GM23338 (cell line): ENCODE measurements around the gene FUT3. TPM values are rescaled to one million over a fixed set of nuclear protein-coding genes. Genes with fewer than 3 reads are reported as not detected.

Experiments used
- ATAC-seq: fragments of 200-7000 bp; cut with Tn5 transposase; 3 replicates; pipeline ENCODE4 v1.9.1; 2020
- DNase-seq: peaks from one replicate; pipeline ENCODE4 v3.0.0-alpha.2; 2015; ENCODE audit warnings: low spot score
- H2AFZ ChIP-seq: fragments of 200-600 bp; sonication (generic); 2 replicates; pipeline ENCODE4 v1.8.0; 2016; ENCODE audit warnings: antibody characterized with exemption, mild to moderate bottlenecking, moderate library complexity
- H3F3A ChIP-seq: fragments of 200-600 bp; sonication (generic); replicated peaks from 2 replicates; pipeline ENCODE4 v1.8.0; 2017; ENCODE audit warnings: antibody characterized with exemption, mixed run types, low read depth
- H3K27ac ChIP-seq: fragments of 200-600 bp; sonication (generic); 2 replicates; pipeline ENCODE4 v1.6.1; 2016; ENCODE audit warnings: low read depth
- H3K27me3 ChIP-seq: fragments of 200-600 bp; sonication (generic); 2 replicates; pipeline ENCODE4 v1.8.0; 2016; ENCODE audit warnings: mild to moderate bottlenecking, mixed run types, moderate library complexity; ENCODE audit not compliant: insufficient read depth
- H3K36me3 ChIP-seq: fragments of 200-600 bp; sonication (generic); 2 replicates; pipeline ENCODE4 v1.8.0; 2016; ENCODE audit warnings: mild to moderate bottlenecking; ENCODE audit not compliant: insufficient read depth
- H3K4me1 ChIP-seq: fragments of 200-600 bp; sonication (generic); 2 replicates; pipeline ENCODE4 v1.8.0; 2016; ENCODE audit warnings: mild to moderate bottlenecking, moderate library complexity; ENCODE audit not compliant: insufficient read depth
- H3K4me2 ChIP-seq: fragments of 200-600 bp; sonication (generic); 2 replicates; pipeline ENCODE4 v1.7.1; 2017; ENCODE audit warnings: mixed run types
- H3K4me3 ChIP-seq: fragments of 200-600 bp; sonication (generic); 2 replicates; pipeline ENCODE4 v1.6.1; 2016; ENCODE audit warnings: mixed run types
- H3K79me2 ChIP-seq: fragments of 200-600 bp; sonication (generic); replicated peaks from 2 replicates; pipeline ENCODE4 v1.8.0; 2017; ENCODE audit warnings: mild to moderate bottlenecking; ENCODE audit not compliant: insufficient read depth
- H3K9me2 ChIP-seq: fragments of 200-600 bp; sonication (generic); 2 replicates; pipeline ENCODE4 v1.8.0; 2017; ENCODE audit not compliant: insufficient read depth
- H4K20me1 ChIP-seq: fragments of 200-600 bp; sonication (generic); replicated peaks from 2 replicates; pipeline ENCODE4 v1.8.0; 2017; ENCODE audit warnings: mild to moderate bottlenecking; ENCODE audit not compliant: insufficient read depth
- H3K27ac Mint-ChIP-seq: 2 replicates; pipeline ENCODE4 v1.8.0; 2020; ENCODE audit warnings: inconsistent platforms, mild to moderate bottlenecking, moderate library complexity, mixed read lengths
- H3K27me3 Mint-ChIP-seq: 3 replicates; pipeline ENCODE4 v1.8.0; 2022; ENCODE audit warnings: low read depth, mild to moderate bottlenecking, moderate library complexity, mixed read lengths, inconsistent platforms; ENCODE audit not compliant: insufficient read depth, poor library complexity
- H3K36me3 Mint-ChIP-seq: 3 replicates; pipeline ENCODE4 v1.8.0; 2021; ENCODE audit warnings: low read depth, mild to moderate bottlenecking, inconsistent platforms, moderate library complexity, mixed read lengths
- H3K4me1 Mint-ChIP-seq: 3 replicates; pipeline ENCODE4 v1.8.0; 2020; ENCODE audit warnings: mild to moderate bottlenecking, inconsistent platforms, mixed read lengths
- H3K4me3 Mint-ChIP-seq: 3 replicates; pipeline ENCODE4 v1.8.0; 2021; ENCODE audit warnings: moderate library complexity, mild to moderate bottlenecking, inconsistent platforms, mixed read lengths
- H3K9me3 Mint-ChIP-seq: 3 replicates; pipeline ENCODE4 v1.8.0; 2020; ENCODE audit warnings: moderate library complexity, mild to moderate bottlenecking, inconsistent platforms, mixed read lengths
- CREB1 ChIP-seq: fragments of 250-450 bp; sonication (Bioruptor Pico); IDR thresholded peaks from 2 replicates; pipeline ENCODE4 v1.5.0; 2020; ENCODE audit warnings: low read depth, mild to moderate bottlenecking, moderate library complexity
- CTCF ChIP-seq, 2 experiments: fragments of 200-600 bp in 1 of 2; sonication (generic) in 1 of 2; conservative IDR thresholded peaks; 2 replicates each; pipeline versions ENCODE4 v1.5.1 to v1.6.1; 2016 to 2017; ENCODE audit warnings: antibody characterized with exemption in 2 of 2, low read depth in 2 of 2, mild to moderate bottlenecking in 2 of 2, moderate library complexity in 1 of 2
- JUNB ChIP-seq: IDR thresholded peaks from one replicate; pipeline ENCODE4 v1.6.1; 2016; ENCODE audit warnings: antibody characterized with exemption; ENCODE audit not compliant: unreplicated experiment
- NANOG ChIP-seq: IDR thresholded peaks from 2 replicates; pipeline ENCODE4 v1.6.1; 2016; ENCODE audit warnings: antibody characterized with exemption, borderline replicate concordance
- POLR2AphosphoS5 ChIP-seq: IDR thresholded peaks from 2 replicates; pipeline ENCODE4 v1.6.1; 2016; ENCODE audit warnings: antibody characterized with exemption, low read depth
- STAT1 ChIP-seq: IDR thresholded peaks from one replicate; pipeline ENCODE4 v1.6.1; 2016; ENCODE audit warnings: antibody characterized with exemption; ENCODE audit not compliant: unreplicated experiment
- ZNF114 ChIP-seq: fragments of 250-450 bp; sonication (Bioruptor Pico); IDR thresholded peaks from 2 replicates; pipeline ENCODE4 v1.5.0; 2020; ENCODE audit warnings: mild to moderate bottlenecking, moderate library complexity
- ZNF331 ChIP-seq: fragments of 250-450 bp; sonication (Bioruptor Pico); IDR thresholded peaks from 2 replicates; pipeline ENCODE4 v1.5.0; 2020; ENCODE audit warnings: low read depth, mild to moderate bottlenecking, moderate library complexity
- polyA plus RNA-seq: library from polyadenylated mRNA; unstranded; fragments of >200 nt; fragmentation: Nextera tagmentation; extraction: Ambion mirVana; gene quantifications from 2 replicates; pipeline ENCODE4 v1.2.1, GENCODE V29; 2016
- total RNA-seq: library from RNA; depleted of rRNA; stranded (reverse); fragments of >200 nt; shearing (Covaris generic); gene quantifications from 2 replicates; pipeline ENCODE4 v1.2.3, GENCODE V29; 2014
- TF ChIP-seq, protein P1 (sequence below): fragments of 250-450 bp; sonication (Bioruptor Pico); IDR thresholded peaks from 2 replicates; pipeline ENCODE4 v1.5.0; 2020; ENCODE audit warnings: mild to moderate bottlenecking, moderate library complexity
- TF ChIP-seq, protein P2 (sequence below): IDR thresholded peaks from one replicate; pipeline ENCODE4 v1.6.1; 2018; ENCODE audit warnings: antibody characterized with exemption; ENCODE audit not compliant: unreplicated experiment

FUT3 gene
- total and polyA plus RNA-seq, 2 experiments from 2014 or later, result 0.45 TPM; not detected in 1

DNA sequence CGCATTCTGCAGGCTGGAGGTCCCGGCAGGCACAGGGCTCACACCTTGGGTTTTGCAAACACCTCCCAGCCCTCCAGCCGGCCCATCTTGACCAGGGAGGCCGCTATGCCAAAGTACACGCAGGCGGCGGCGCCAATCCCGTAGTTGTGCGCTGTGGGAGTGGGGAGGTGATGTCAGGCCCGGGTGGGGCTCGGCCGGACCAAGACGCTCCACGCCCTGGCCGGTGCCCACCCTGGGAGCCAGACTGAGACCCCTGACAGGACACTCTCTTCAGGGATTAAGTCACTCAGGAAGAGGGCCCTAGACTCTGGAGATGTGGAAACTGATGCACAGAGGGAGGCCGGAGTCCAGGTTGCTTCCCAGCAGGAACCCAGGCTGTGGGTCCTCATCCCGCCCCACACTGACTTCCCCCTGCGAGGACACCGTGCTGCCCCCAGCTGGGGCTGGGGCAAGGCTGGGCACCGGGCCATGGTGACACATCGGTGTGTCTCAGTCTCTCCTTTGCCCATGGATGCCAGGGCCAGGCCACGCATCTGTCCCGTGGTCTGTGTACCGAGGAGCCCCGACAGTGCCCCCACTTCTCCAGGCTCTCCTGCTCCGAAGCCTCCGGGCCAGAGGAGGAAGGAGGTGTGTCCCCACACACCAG is 43.6 kb upstream of the FUT3 start:
- Histone ChIP-seq H3K27ac (no peak overlapping the region), H3K27me3 (no peaks in the 10 kb centered on the region), H3K9me2 (no peaks in the 10 kb centered on the region), H3F3A (no peaks in the 10 kb centered on the region), H3K4me3 (no peak overlapping the region), H3K36me3 (no peaks in the 10 kb centered on the region), H3K4me2 (no peak overlapping the region), H2AFZ (no peak overlapping the region), H4K20me1 (peaks cover 17% of the 10 kb centered on the region), H3K79me2 (peaks cover 6% of the 10 kb centered on the region), H3K4me1 (no peaks in the 10 kb centered on the region)
- Mint-ChIP-seq H3K4me1 (no peaks in the 10 kb centered on the region; the same call in 1 of the 3 replicates), H3K36me3 (peaks cover 8% of the 10 kb centered on the region), H3K4me3 (no peak overlapping the region), H3K27me3 (peaks cover 7% of the 10 kb centered on the region), H3K27ac (no peak overlapping the region), H3K9me3 (no peaks in the 10 kb centered on the region)
- TF ChIP-seq ZNF331 (CRISPR knock-in tag), result no peak
- no peak for TF ChIP-seq ZNF114 (CRISPR knock-in tag)
- no peak for TF ChIP-seq NANOG
- TF ChIP-seq JUNB, result no peak
- TF ChIP-seq, protein P1, sequence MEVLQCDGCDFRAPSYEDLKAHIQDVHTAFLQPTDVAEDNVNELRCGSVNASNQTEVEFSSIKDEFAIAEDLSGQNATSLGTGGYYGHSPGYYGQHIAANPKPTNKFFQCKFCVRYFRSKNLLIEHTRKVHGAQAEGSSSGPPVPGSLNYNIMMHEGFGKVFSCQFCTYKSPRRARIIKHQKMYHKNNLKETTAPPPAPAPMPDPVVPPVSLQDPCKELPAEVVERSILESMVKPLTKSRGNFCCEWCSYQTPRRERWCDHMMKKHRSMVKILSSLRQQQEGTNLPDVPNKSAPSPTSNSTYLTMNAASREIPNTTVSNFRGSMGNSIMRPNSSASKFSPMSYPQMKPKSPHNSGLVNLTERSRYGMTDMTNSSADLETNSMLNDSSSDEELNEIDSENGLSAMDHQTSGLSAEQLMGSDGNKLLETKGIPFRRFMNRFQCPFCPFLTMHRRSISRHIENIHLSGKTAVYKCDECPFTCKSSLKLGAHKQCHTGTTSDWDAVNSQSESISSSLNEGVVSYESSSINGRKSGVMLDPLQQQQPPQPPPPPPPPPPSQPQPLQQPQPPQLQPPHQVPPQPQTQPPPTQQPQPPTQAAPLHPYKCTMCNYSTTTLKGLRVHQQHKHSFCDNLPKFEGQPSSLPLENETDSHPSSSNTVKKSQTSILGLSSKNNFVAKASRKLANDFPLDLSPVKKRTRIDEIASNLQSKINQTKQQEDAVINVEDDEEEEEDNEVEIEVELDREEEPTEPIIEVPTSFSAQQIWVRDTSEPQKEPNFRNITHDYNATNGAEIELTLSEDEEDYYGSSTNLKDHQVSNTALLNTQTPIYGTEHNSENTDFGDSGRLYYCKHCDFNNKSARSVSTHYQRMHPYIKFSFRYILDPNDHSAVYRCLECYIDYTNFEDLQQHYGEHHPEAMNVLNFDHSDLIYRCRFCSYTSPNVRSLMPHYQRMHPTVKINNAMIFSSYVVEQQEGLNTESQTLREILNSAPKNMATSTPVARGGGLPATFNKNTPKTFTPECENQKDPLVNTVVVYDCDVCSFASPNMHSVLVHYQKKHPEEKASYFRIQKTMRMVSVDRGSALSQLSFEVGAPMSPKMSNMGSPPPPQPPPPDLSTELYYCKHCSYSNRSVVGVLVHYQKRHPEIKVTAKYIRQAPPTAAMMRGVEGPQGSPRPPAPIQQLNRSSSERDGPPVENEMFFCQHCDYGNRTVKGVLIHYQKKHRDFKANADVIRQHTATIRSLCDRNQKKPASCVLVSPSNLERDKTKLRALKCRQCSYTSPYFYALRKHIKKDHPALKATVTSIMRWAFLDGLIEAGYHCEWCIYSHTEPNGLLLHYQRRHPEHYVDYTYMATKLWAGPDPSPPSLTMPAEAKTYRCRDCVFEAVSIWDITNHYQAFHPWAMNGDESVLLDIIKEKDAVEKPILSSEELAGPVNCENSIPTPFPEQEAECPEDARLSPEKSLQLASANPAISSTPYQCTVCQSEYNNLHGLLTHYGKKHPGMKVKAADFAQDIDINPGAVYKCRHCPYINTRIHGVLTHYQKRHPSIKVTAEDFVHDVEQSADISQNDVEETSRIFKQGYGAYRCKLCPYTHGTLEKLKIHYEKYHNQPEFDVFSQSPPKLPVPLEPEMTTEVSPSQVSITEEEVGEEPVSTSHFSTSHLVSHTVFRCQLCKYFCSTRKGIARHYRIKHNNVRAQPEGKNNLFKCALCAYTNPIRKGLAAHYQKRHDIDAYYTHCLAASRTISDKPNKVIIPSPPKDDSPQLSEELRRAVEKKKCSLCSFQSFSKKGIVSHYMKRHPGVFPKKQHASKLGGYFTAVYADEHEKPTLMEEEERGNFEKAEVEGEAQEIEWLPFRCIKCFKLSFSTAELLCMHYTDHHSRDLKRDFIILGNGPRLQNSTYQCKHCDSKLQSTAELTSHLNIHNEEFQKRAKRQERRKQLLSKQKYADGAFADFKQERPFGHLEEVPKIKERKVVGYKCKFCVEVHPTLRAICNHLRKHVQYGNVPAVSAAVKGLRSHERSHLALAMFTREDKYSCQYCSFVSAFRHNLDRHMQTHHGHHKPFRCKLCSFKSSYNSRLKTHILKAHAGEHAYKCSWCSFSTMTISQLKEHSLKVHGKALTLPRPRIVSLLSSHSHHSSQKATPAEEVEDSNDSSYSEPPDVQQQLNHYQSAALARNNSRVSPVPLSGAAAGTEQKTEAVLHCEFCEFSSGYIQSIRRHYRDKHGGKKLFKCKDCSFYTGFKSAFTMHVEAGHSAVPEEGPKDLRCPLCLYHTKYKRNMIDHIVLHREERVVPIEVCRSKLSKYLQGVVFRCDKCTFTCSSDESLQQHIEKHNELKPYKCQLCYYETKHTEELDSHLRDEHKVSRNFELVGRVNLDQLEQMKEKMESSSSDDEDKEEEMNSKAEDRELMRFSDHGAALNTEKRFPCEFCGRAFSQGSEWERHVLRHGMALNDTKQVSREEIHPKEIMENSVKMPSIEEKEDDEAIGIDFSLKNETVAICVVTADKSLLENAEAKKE, result no peak
- TF ChIP-seq STAT1, result no peak
- TF ChIP-seq CREB1 (CRISPR knock-in tag), result no peak
- TF ChIP-seq CTCF (conservative IDR thresholded peaks at IDR 0.05; ENCODE audit: low read depth in 2 of 2), result no peak
- TF ChIP-seq POLR2AphosphoS5, result no peak
- TF ChIP-seq, protein P2, sequence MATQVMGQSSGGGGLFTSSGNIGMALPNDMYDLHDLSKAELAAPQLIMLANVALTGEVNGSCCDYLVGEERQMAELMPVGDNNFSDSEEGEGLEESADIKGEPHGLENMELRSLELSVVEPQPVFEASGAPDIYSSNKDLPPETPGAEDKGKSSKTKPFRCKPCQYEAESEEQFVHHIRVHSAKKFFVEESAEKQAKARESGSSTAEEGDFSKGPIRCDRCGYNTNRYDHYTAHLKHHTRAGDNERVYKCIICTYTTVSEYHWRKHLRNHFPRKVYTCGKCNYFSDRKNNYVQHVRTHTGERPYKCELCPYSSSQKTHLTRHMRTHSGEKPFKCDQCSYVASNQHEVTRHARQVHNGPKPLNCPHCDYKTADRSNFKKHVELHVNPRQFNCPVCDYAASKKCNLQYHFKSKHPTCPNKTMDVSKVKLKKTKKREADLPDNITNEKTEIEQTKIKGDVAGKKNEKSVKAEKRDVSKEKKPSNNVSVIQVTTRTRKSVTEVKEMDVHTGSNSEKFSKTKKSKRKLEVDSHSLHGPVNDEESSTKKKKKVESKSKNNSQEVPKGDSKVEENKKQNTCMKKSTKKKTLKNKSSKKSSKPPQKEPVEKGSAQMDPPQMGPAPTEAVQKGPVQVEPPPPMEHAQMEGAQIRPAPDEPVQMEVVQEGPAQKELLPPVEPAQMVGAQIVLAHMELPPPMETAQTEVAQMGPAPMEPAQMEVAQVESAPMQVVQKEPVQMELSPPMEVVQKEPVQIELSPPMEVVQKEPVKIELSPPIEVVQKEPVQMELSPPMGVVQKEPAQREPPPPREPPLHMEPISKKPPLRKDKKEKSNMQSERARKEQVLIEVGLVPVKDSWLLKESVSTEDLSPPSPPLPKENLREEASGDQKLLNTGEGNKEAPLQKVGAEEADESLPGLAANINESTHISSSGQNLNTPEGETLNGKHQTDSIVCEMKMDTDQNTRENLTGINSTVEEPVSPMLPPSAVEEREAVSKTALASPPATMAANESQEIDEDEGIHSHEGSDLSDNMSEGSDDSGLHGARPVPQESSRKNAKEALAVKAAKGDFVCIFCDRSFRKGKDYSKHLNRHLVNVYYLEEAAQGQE, result no peak
- DNase-seq (no peak), ATAC-seq (no peak)
